ENCODE measurements around the gene SLX4.

The SLX4 gene

DNA sequence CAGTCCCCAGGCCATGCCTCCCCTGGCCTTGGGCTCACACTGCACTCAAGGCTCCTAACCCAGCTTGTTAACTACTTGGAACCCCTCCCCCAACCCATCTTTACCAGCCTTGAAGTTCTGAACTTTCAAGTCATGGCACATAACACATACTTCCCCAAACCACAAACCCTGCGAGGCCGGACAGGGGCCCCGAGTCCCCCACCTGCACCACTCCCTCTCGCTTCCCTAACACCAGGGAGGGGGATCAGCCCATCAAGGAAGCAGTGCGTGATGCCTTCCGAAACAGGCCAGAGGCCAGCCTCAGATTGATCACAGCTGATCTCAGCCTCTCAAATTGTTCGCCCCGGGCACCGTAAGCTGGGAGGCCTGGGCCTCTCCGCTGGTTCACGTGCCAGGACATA is 31.2 kb downstream of the SLX4 start:
- no peak for DNase-seq (ENCODE audit: low spot score)

DNA sequence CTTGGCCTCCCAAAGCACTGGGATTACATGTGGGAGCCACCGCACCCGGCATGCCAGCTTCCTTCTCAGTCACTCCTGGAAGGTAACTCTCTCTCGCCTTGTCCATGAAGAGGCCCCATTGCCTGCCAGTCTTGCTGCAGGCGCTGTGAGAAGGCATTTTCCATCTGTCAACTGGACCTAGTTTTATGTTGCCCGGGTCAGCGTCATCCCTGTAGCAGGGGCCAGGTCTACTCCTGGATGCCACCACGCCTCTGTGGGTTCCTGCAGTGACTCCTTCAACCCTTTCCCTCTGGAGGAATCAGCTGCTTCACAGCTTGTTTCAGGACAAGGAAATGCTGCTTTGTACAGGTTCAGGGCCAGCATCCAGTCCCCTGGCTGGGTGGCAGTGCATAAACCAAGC is 31.6 kb downstream of the SLX4 start:
- no peak for DNase-seq (ENCODE audit: low spot score)

DNA sequence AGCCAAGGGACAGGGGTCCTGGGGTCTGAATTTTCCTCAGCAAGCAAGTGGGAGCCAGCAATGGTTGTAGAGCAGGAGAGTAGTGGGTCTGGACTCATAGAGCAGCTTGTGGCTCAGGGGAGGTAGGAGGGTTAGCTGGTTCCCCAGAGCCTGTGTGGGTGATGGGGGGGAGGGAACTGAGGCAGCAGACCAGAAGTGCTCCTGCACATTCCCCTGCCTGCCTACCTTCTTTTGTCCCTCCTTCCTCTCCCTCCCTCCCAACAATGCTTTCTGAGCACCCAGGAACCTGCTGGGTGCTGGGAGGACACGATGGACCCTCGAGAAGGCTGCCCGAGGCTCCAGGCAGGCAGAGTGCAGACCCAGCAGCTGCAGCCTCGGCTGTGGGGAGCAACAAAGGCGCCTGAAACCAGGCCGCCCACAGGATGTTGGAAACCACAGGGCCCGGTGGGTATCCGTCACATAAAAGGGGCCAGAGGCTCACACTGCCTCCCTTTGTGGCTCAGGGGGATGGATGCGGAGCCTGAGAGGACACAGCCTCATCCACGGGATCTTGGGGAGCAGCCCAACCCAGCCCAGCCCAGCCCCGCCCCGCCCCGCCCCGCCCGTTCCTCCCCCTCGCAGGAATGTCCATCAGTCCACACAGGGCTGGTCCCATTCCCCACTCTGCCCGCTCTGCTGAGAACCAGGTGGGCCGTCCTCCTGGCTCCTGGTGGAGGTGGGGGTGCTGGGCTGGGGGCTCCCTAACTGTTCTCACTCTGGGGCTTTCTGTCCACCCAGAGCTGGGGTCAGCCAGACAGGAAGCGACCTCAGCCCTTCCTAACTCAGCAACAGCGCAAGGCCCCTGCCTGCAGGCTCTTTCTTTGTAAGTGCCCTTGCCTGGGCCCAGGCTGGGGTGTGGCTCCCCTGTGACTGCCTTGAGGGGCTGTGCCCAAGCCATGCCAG is 32.5 kb downstream of the SLX4 start:
- DNase-seq (ENCODE audit: low spot score): no peak

DNA sequence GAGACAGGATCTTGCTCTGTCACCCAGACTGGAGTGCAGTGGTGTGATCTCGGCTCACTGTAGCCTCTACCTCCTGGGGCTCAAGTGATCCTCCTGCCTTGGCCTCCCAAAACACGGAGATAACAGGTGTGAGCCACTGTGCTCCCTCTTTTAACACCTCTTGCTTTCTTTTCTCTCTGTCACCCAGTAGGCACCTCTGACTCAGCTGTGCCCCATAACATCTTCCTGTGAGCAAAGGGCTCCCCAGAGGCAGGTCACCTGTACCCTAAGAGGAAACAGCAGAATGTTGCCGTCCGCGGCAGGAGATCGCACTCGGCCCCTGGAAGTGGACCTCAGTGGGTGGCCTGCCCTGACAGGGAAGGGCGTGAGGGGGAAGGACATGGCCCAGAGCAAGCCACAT is 33.3 kb downstream of the SLX4 start:
- DNase-seq (ENCODE audit: low spot score): no peak

DNA sequence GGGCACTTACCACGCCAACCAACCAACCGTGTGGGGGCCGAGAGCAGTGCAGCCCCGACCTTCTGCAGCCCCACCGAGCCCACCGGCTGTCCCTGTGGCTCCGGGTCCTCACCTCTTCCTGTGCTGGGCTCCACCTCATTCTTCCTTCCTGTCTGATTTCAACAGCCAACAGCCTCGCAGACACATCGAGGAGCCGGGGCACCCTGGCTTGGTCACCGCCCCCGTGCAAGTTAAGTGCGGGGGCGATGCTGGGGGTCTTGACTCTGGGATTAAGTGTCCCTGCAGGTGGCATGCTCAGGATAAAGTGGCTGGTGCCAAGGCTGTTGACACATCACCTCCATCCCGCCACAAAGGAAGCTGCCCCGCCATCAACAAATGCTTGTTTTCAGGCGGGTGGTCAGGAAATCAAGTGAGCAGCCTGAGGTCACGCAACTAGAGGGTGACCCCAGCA is 34.1 kb downstream of the SLX4 start, which contains the start of gene NLRC3:
TSS of gene NLRC3 (minus strand) at position 102 of the 451 bp plus-strand sequence. CDS start 12,367 bp downstream, outside the sequence.
- no peak for DNase-seq (ENCODE audit: low spot score)

DNA sequence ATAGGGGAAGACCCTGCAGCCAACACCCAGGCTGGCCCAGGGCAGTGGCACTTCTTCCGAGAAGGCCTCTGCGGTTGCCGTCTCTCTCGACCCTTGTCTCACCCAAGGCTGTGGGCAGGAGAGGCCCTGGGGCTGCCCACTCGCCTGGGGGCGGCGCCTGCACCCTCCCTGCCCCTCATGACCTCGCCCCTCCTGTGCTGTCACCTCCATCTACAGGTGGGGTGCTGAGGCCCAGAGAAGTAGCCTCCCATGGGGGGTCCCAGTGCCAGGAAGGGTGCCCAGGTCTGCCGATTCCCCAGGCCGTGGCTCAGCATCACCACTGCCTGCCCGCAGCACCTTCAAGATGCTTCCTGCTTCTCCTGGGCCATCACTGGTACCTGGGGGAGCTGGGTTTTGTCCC is 35.2 kb downstream of the SLX4 start:
- DNase-seq (ENCODE audit: low spot score): no peak

- no peak for DNase-seq (ENCODE audit: low spot score)
Measured at GRCh38 chr16:3575491-3575890, 35.9 kb downstream of the SLX4 start.

DNA sequence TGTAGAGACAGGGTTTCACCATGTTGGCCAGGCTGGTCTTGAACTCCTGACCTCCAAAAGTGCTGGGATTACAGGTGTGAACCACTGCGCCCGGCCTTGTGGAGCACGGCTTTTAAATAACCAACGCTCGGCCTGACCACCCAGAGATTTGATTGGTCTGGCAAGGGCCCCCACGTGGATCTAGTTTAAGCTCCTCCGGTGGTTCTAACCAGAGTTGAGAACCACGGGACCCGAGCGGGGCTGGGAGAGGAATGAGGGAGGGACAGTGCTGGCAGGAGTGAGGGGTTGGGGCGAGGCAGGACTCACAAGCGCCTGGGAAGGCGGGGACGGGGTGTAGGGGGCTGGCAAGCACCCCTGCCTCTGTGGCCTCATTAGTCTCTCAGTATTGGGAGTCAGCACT is 37.2 kb downstream of the SLX4 start:
- no peak for DNase-seq (ENCODE audit: low spot score)

DNA sequence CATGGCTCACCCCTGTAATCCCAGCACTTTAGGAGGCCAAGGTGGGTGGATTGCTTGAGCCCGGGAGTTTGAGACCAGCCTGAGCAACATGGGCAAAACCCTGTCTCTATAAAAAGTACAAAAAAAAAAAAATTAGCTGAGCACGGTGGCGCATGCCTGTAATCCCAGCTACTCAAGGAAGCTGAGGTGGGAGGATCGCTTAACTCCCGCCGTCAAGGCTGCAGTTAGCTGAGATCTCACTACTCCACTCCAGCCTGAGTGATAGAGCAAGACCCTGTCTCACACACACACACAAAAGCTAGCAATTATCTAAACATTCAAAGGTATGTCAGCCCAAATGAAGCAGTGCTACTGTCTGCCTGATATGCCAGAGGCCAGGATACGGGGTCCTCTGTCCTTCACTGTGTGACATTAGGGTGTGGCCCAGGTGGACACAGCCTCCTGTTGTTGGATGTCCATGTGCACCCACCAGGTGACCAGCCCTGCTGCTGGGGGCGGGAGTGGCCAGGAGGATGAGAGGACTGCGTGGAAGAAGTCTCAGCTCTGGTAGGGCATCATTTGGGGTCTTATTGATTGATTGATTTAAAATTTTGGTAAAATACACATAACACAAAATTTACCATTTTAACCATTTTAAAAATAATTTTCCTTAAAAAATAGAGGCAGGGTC is 38.1 kb downstream of the SLX4 start:
- DNase-seq (ENCODE audit: low spot score): no peak

GRCh38 chr16:3570420-3571062 is 40.9 kb downstream of the SLX4 start:
- DNase-seq (ENCODE audit: low spot score): no peak

DNA sequence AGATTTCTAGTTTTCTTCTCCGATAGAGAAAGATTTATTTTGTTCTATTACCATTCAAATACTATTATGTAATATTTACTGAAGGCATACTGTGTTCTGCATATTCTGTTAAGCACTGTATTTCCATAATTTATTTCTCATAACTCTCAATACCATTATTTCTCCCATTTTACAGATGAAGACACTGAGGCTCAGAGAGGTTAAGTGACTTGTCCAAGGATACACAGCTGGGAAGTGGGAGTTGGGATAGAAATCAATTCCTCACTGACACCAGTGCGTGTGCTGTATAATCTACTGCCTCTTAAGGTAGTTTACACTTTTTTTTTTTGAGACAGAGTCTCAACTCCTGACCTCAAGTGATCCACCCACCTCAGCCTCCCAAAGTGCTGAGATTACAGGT is 41.6 kb downstream of the SLX4 start:
- DNase-seq (ENCODE audit: low spot score): no peak

- DNase-seq (ENCODE audit: low spot score): no peak
Measured at GRCh38 chr16:3566990-3567389, 44.4 kb downstream of the SLX4 start.

GRCh38 chr16:3564889-3565141 is 46.6 kb downstream of the SLX4 start:
- no peak for DNase-seq (ENCODE audit: low spot score)

DNA sequence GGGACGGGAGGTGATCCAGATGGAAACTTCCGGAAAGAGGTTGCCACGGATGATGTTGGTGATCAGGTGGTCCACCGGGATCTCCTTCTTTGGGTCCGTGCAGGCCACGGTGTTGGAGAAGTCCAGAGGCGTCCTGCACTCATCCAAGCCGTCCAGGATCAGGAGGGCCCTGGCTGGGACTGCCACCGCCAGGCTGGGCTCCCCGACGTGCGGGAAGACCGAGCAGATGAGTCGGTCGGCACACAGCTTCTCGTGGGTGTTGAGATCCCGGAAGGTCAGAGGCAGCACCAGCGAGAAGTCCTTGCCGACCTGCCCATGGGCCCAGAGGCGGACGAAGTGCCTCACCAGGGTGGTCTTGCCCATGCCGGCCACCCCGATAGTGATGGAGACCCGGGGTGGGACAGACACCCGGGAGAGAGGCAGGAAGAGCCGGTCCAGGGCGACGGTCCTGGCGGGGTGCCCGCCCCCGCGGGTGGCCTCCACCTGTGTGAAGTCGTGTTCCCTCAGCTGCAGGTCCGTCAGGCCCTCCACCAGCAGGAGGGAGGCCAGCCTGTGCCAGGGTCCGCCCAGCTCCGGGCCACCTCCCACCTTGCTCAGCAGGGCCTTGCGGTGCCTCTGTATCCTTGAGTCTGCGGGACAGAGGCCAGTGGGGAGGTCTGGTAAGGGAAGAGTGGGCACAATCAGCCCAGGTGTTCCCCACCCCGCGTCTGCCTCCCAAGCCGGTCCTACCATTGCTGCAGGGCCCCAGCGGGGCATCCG is 47.1 kb downstream of the SLX4 start:
- no peak for DNase-seq (ENCODE audit: low spot score)

DNA sequence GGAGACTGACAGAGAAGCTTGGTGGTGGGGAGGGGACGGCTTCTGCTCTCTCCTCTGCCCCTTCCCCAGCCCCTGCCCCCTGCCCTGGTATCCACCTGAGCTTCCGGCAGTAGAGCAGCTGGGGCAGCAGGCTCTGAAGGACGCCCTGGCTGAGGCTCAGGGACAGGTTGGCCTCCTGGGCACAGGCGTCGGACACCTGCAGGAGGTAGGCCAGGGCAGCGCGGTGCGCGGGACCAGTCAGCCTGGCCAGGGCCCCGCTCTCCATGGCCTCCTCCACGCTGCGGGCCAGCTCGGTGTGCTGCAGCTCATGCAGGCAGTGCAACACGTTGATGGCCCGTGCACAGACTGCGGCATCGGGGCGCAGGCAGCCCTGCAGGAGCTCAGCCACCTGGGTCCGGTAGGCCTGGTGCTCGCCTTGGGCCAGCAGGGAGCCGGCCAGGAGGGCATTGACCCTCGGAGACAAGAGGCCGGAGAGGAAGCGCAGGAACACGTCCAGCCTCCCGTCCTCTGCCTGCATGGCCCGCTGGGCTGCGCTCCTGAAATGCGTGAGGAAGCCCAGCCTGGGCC is 48.4 kb downstream of the SLX4 start:
- no peak for DNase-seq (ENCODE audit: low spot score)

DNA sequence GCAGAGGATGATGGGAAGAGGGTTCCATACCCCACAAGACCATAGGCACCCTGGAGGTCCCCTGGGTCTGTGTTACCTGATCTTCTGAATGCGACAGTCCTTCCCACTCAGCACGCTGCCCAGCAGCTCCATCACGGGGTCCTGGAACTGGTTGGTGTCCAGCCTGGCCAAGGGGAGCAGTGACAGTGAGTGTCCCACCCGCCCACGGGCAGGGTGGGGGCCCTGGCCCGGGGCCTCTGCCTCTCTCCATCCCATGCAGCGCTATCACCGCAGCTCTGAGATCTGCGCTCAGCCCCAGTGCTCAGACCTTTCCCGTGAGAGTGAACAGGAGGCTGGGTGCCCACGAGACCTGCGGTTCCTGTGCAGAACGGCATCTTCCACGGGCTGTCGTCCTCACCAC is 49.8 kb downstream of the SLX4 start:
- no peak for DNase-seq (ENCODE audit: low spot score)

DNA sequence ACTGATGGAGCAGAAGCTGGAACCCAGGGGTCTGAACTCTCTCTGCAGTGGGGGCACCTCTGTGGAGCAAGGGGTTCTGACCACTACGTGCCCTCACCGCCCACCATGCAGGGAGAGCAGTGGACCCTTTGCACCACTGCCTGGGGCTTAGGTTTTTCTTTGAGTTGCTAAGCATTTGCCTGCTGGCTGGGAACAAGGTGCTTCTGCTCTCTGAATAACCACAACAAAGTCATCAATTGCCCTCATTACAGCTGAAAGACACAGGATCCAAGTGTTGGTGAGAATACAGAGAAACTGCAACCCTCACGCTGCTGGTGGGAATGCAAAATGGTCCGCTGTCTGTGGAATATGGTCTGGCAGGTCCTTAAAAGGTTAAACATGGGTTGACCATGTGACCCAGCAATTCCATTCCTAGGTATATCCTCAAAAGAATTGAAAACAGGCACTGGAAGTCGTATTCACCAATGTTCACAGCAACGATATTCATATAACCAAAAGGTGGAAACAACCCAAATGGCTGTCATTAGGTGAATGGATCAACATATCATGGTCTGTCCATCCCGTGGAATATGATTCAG is 57.0 kb downstream of the SLX4 start:
- no peak for DNase-seq (ENCODE audit: low spot score)

- DNase-seq (ENCODE audit: low spot score): no peak
Measured at GRCh38 chr16:3553138-3553923, 58.1 kb downstream of the SLX4 start.

DNA sequence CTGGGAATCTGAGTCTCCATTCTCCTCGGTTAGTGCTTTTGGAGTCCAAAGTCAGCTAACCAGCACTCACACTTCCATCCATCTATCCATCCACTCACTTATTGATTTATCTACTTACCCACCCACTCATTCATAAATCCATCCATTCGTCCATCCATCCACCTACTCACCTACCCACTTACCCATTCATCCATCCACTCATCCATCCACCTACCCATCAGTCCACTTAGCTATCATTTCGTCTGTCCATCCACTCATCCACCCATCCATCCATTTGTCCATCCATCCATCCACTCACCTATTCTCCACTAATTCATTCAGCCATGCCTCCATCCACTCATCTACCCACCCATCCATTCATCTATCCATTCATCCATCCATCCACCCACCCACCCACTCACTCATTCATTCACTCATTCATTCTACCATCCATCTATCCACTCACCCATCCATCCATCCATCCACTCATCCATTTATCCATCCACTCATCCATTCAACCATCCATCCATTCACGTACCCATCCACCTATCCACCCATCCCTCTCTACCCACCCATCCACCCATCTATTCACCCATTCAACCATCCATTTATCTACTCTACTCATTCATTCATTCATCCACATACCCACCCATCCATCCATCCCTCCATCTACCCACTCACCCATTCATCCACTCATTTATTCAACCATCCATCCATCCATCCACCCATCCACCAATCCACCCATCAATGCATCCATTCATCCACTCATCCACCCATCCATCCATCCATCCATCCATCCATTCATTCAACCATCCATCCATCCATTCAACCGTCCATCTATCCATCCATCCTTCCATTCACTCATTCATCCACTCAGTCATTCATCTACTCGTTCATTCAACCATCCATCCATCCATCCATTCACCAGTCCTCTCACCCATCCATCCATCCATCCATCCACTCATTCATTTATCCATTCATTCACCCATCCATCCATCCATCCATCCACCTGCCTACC is 60.3 kb downstream of the SLX4 start:
- DNase-seq (ENCODE audit: low spot score): no peak

- DNase-seq (ENCODE audit: low spot score): no peak
Measured at GRCh38 chr16:3549906-3550305, 61.5 kb downstream of the SLX4 start.

Measured in ecto neural progenitor cell (in vitro differentiated cells).